Suprapubic skin (tissue), 3 donors: ENCODE measurements around the gene DST.

Experiments used
- CTCF ChIP-seq, 2 donors: fragments of 200-600 bp in 1 of 2; fragments of 450-650 bp in 1 of 2; sonication (generic) in 1 of 2; IDR thresholded peaks; one replicate each; pipeline ENCODE4 v1.5.1; 2016 to 2019; ENCODE audit warnings: antibody characterized with exemption in 2 of 2, mild to moderate bottlenecking in 1 of 2, moderate library complexity in 1 of 2
- POLR2A ChIP-seq, 2 donors: fragments of 450-650 bp; IDR thresholded peaks; one replicate each; pipeline ENCODE4 v1.6.1; 2017; ENCODE audit warnings: antibody characterized with exemption in 2 of 2, mild to moderate bottlenecking in 2 of 2, moderate library complexity in 2 of 2

- no peak for TF ChIP-seq CTCF (IDR thresholded peaks at IDR 0.05)
- no peak for TF ChIP-seq POLR2A (IDR thresholded peaks at IDR 0.05)
Measured at GRCh38 chr6:56499095-56499494, 143.6 kb downstream of the DST start.
